ENCODE results near the gene MRE11. TPM values are rescaled to one million over a fixed set of nuclear protein-coding genes. Genes with fewer than 3 reads are reported as not detected.
"Not testable (repeated sequence)": the region's sequence is repeated elsewhere in the genome, so short reads cannot be mapped to it uniquely, and the experiment has no call there.

MRE11 gene
- total RNA-seq, 2 experiments from 2014 or later, result 41.4 to 41.6 TPM

GRCh38 chr11:94423507-94423906 is 70.1 kb downstream of the MRE11 start:
- Mint-ChIP-seq H3K9me3 (peaks cover 2% of the 10 kb centered on the region), H3K36me3 (peaks cover 56% of the 10 kb centered on the region), H3K4me1 (peaks cover 9% of the 10 kb centered on the region), H3K27ac (no peak overlapping the region), H3K27me3 (no peaks in the 10 kb centered on the region), H3K4me3 (no peak overlapping the region)
- DNase-seq, result no peak

GRCh38 chr11:94418123-94418765 is 75.4 kb downstream of the MRE11 start:
- no peak overlapping the region for H3K4me3 Mint-ChIP-seq
- H3K27me3 Mint-ChIP-seq, result no peaks in the 10 kb centered on the region
- no peaks in the 10 kb centered on the region for H3K4me1 Mint-ChIP-seq
- no peak for DNase-seq
- H3K27ac Mint-ChIP-seq, result no peak overlapping the region
- H3K9me3 Mint-ChIP-seq, result no peaks in the 10 kb centered on the region
- H3K36me3 Mint-ChIP-seq, result peaks cover 25% of the 10 kb centered on the region

GRCh38 chr11:94417386-94417987 is 76.2 kb downstream of the MRE11 start:
- Mint-ChIP-seq H3K27ac (no peak overlapping the region), H3K9me3 (peaks cover 2% of the 10 kb centered on the region), H3K27me3 (no peaks in the 10 kb centered on the region), H3K4me1 (no peaks in the 10 kb centered on the region), H3K36me3 (peaks cover 22% of the 10 kb centered on the region), H3K4me3 (no peak overlapping the region)
- DNase-seq, result no peak

GRCh38 chr11:94405062-94405833 is 88.4 kb downstream of the MRE11 start:
- H3K4me3 Mint-ChIP-seq, result no peak overlapping the region
- peaks cover 37% of the 10 kb centered on the region for H3K36me3 Mint-ChIP-seq
- no peak overlapping the region for H3K27ac Mint-ChIP-seq
- DNase-seq, result no peak
- peaks cover 45% of the 10 kb centered on the region for H3K9me3 Mint-ChIP-seq
- H3K4me1 Mint-ChIP-seq, result peaks cover 6% of the 10 kb centered on the region
- H3K27me3 Mint-ChIP-seq, result peaks cover 21% of the 10 kb centered on the region

- H3K4me3 Mint-ChIP-seq, result no peak overlapping the region
- H3K36me3 Mint-ChIP-seq, result peaks cover 11% of the 10 kb centered on the region
- peaks cover 50% of the 10 kb centered on the region for H3K27me3 Mint-ChIP-seq
- H3K9me3 Mint-ChIP-seq, result peaks cover 20% of the 10 kb centered on the region
- peaks cover 6% of the 10 kb centered on the region for H3K4me1 Mint-ChIP-seq
- no peak overlapping the region for H3K27ac Mint-ChIP-seq
- DNase-seq, result no peak
These were observed 91.3 kb downstream of the MRE11 start for GRCh38 chr11:94402355-94402754.

GRCh38 chr11:94401773-94402265 is 91.8 kb downstream of the MRE11 start:
- Mint-ChIP-seq H3K4me1 (peaks cover 6% of the 10 kb centered on the region), H3K36me3 (peaks cover 7% of the 10 kb centered on the region), H3K27ac (no peak overlapping the region), H3K9me3 (peaks cover 16% of the 10 kb centered on the region), H3K4me3 (no peak overlapping the region), H3K27me3 (peaks cover 50% of the 10 kb centered on the region)
- DNase-seq, result no peak

GRCh38 chr11:94400839-94401772 is 92.5 kb downstream of the MRE11 start, which contains the start of gene GPR83:
Gene GPR83 (minus strand): TSS chr11:94401419. CDS start chr11:94401247, 172 bp downstream.
- Mint-ChIP-seq H3K4me3 (peak within 1 kb of the TSS; percentile 47), H3K36me3 (peaks cover 7% of the 10 kb centered on the region), H3K4me1 (peaks cover 6% of the 10 kb centered on the region), H3K27ac (no peak within 1 kb of the TSS), H3K27me3 (peaks cover 50% of the 10 kb centered on the region), H3K9me3 (peaks cover 13% of the 10 kb centered on the region)
- DNase-seq, result peak; percentile 2

GRCh38 chr11:94400457-94400838 is 93.2 kb downstream of the MRE11 start:
- Mint-ChIP-seq H3K9me3 (peaks cover 10% of the 10 kb centered on the region), H3K4me1 (peaks cover 6% of the 10 kb centered on the region), H3K27ac (no peak overlapping the region), H3K27me3 (peaks cover 50% of the 10 kb centered on the region), H3K4me3 (peak overlapping the region; percentile 47), H3K36me3 (peaks cover 7% of the 10 kb centered on the region)
- DNase-seq, result no peak

GRCh38 chr11:94400050-94400449 is 93.6 kb downstream of the MRE11 start:
- H3K27ac Mint-ChIP-seq, result no peak overlapping the region

GRCh38 chr11:94398101-94398500 is 95.5 kb downstream of the MRE11 start:
- Mint-ChIP-seq H3K4me1 (peaks cover 6% of the 10 kb centered on the region), H3K36me3 (peaks cover 7% of the 10 kb centered on the region), H3K27ac (no peak overlapping the region), H3K27me3 (peaks cover 50% of the 10 kb centered on the region), H3K4me3 (no peak overlapping the region), H3K9me3 (peaks cover 4% of the 10 kb centered on the region)
- DNase-seq, result no peak

More at GRCh38 chr11:94400050-94400449, 93.6 kb downstream of the MRE11 start:
- no peak for DNase-seq
- Mint-ChIP-seq H3K27me3 (peaks cover 50% of the 10 kb centered on the region), H3K4me3 (no peak overlapping the region), H3K36me3 (peaks cover 7% of the 10 kb centered on the region), H3K4me1 (peaks cover 6% of the 10 kb centered on the region), H3K9me3 (peaks cover 10% of the 10 kb centered on the region)

GRCh38 chr11:94396282-94396681 is 97.4 kb downstream of the MRE11 start:
- Mint-ChIP-seq H3K4me1 (peaks cover 6% of the 10 kb centered on the region), H3K27ac (no peak overlapping the region), H3K9me3 (peaks cover 2% of the 10 kb centered on the region), H3K27me3 (peaks cover 38% of the 10 kb centered on the region), H3K4me3 (no peak overlapping the region), H3K36me3 (peaks cover 5% of the 10 kb centered on the region)
- DNase-seq, result no peak

- not testable (repeated sequence) for DNase-seq, H3K27me3 Mint-ChIP-seq, H3K4me3 Mint-ChIP-seq, H3K27ac Mint-ChIP-seq, H3K4me1 Mint-ChIP-seq, H3K9me3 Mint-ChIP-seq, H3K36me3 Mint-ChIP-seq
These were observed 101.7 kb downstream of the MRE11 start for GRCh38 chr11:94391937-94392336.

GRCh38 chr11:94379613-94380012 is 114.0 kb downstream of the MRE11 start:
- H3K4me1 Mint-ChIP-seq, result no peaks in the 10 kb centered on the region
- no peaks in the 10 kb centered on the region for H3K36me3 Mint-ChIP-seq
- DNase-seq, result no peak
- H3K27ac Mint-ChIP-seq, result no peak overlapping the region
- no peaks in the 10 kb centered on the region for H3K27me3 Mint-ChIP-seq
- H3K9me3 Mint-ChIP-seq, result peaks cover 1% of the 10 kb centered on the region
- no peak overlapping the region for H3K4me3 Mint-ChIP-seq

GRCh38 chr11:94376841-94377240 is 116.8 kb downstream of the MRE11 start:
- Mint-ChIP-seq H3K4me1 (no peaks in the 10 kb centered on the region), H3K36me3 (peaks cover 1% of the 10 kb centered on the region), H3K4me3 (no peak overlapping the region), H3K27ac (no peak overlapping the region), H3K9me3 (peaks cover 6% of the 10 kb centered on the region), H3K27me3 (peaks cover 4% of the 10 kb centered on the region)
- no peak for DNase-seq

All from activated naive CD8-positive, alpha-beta T cell treated with anti-CD3 and anti-CD28 coated beads for 36 hours (primary cell).